HG02852 (cell line): ENCODE data around the gene GRIA3.
A peak's percentile ranks its signal among the peaks of the same experiment; 100 is the strongest.

Experiments used
- ATAC-seq: cut with Tn5 transposase; IDR thresholded peaks from one replicate; pipeline ENCODE4 v1.9.1; 2021; ENCODE audit warnings: mild to moderate bottlenecking, moderate library complexity; ENCODE audit not compliant: unreplicated experiment

Gene GRIA3

DNA sequence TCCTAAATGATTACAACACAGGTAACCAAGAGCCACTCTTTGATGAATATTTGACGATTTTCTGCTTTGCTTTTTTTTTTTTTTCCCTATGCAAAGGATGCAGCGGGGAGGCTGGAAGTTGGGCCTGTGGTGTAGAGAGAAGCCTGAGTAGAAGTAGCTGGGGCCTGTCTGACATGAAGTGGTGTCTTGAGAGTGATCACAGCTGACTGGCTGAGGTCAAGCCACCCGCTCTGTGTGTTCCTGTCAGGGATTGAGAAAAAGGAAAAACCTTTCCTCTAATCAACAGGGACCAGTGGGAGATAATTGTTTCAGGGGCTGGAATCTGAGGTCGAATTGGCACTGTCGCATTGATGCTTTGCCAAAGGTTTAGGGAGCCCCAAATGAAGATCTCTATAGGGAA is 258.7 kb downstream of the GRIA3 start:
- no peak for ATAC-seq

DNA sequence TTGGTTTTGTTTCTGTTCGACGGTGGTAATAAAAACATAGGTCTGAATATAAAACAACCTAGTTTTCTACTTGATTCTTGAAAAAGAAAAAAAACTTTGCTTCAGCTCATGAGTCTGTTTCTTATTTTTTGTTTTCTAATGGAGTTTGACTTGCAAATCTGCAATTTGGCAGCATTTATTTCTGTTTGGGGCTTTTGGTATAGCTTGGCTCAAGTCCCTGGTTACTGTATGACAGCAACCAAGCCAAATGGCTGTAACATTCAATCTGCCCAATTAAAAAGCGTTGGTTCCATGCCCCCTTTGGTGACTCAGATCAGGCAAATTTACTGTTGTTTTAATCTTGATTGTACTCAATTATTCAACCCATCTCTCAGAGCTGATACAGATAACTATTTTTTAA is 263.4 kb downstream of the GRIA3 start:
- no peak for ATAC-seq

DNA sequence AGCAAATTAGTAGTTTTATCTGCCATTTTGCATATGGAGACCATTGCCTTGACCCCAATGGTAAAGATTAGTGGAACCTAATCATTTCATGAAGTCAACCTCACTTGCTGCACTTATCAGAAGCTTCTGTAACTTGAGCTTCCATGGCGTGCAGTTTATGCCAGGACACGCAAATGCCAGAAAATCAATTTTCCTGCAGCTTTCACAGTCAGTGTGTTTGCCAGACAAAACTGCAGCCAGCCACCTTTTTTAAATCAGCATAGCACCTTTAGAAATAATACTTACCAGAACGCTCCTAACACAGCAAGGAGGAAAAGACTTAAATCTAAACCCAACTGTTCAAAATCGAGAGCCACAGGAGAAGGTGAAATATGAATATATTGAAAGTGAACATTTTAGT is 265.3 kb downstream of the GRIA3 start:
- no peak for ATAC-seq

DNA sequence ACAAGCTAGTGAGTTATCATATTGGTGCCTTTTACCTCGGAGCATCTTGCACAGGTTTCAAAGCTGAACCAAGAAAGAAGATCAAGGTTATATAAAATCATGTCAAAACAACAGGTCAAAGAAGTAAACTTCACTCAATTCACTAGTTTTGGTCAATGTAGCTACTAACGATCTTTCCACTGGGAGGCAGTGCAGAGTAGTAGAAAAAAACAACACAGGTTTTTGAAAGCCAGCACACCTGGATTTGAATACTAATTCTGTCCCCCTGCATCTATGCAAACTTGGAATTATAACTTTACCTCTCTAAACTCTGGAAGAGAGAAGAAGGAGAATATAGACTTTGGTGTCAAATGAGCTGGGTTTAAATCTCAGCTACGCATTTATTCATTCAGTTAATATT is 266.1 kb downstream of the GRIA3 start:
- no peak for ATAC-seq

DNA sequence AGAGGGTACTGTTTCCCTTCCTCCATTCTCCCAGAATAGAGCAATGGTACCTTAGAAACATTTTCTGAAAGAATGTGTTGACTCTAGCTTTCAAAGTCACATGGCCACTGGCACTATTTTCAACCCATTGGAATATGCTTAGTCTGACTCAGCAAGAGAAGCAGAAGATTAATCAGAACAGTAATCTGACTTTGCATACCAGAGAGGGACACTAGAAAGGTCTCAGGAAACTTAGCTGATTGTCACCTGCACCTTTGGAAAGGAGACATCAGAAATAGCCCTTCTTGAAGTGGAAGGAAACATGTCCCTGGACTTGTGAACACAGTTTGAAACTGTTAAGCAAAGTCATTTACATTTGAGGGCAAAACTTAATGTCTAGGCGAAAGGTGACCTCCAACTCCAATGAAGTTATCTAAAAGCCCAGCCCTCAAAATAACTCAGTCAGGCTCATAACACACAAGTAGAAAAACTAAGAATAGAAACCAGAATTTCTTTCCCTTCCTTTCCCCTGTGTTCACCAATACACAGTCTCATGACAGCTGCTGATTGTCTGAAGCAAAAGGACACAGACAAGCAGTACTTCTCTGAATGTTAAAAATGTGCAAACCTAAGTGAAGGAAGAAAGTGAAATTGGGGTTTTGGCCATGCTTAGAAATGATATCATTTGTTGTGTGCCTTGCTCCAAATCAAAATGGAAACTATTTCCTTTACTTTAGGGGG is 270.8 kb downstream of the GRIA3 start:
- peak; percentile 69 for ATAC-seq

DNA sequence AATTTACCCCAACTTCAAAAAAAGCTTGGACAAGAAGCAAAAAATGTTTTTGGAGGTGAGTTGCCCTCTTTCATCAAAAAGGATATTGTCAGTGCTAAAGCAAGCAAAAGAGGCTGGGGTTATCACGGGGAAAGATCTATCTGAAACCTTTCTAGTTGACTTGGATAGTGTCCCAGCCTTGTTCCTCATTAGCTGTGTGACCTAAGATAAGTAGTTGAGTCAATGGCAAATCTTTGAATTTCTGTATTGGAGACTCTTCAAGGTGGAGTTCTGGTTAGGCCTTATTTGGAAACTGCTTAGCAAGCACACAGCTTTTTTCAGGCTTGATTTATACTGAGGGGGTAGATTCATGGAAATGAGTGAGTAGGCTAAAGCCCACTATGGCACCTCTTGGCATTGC is 271.6 kb downstream of the GRIA3 start:
- ATAC-seq: no peak

DNA sequence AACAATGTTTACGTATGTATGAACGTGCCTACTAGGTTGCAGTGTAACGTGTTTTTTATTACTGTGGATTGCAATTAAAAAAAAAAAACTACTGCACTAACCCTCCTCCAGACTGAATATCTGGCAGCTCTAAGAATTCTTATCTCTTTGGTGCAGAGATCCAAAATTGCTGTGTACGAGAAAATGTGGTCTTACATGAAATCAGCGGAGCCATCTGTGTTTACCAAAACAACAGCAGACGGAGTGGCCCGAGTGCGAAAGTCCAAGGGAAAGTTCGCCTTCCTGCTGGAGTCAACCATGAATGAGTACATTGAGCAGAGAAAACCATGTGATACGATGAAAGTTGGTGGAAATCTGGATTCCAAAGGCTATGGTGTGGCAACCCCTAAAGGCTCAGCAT is 280.6 kb downstream of the GRIA3 start:
- no peak for ATAC-seq

DNA sequence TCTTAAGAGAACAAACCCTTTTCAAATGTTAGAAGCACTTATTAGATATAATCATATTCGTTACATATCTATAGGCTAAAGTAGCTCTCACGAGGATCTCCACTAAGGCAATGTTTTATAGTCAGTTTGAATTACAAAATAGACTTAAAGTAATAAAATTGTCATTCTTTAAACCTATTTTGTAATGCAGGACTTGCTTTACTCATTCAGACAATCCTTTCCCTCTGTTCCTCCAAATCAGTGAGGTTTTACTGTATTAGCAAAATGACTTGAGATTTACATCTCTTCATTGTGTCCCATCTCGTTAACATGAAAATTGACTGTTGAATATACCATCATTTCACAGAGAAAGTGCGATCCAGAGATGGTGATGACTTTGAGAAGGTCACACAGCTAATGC is 284.4 kb downstream of the GRIA3 start:
- ATAC-seq: no peak

DNA sequence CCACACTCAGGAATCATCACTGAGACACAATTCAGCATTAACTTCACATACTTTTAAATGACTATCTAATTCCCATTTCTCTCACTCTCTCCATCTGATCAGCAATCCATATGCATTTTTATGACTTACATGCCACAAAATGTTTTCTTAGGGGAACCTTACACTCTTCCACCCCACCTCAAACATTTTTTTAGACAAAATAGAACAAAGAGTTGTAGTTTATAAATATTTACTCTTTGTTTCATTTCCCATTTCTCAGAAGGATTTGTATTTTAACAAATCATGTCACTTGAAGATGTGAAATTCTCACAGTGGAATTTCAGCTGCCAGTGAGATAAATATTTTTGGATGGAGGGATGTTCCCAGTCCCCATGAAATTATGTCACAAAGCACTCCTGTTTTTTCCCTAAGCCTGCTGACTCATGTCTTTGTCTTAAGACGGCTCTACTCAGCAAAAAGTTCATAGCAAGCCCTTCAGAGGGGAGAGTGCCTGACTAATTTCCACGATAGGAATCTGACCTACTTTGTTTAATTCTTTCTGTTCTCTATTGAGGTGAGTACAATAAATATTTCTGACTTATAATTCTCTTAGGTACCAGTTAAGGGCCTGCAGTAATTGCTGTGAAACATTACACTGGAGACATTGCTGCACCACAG is 291.1 kb downstream of the GRIA3 start:
- ATAC-seq: no peak

DNA sequence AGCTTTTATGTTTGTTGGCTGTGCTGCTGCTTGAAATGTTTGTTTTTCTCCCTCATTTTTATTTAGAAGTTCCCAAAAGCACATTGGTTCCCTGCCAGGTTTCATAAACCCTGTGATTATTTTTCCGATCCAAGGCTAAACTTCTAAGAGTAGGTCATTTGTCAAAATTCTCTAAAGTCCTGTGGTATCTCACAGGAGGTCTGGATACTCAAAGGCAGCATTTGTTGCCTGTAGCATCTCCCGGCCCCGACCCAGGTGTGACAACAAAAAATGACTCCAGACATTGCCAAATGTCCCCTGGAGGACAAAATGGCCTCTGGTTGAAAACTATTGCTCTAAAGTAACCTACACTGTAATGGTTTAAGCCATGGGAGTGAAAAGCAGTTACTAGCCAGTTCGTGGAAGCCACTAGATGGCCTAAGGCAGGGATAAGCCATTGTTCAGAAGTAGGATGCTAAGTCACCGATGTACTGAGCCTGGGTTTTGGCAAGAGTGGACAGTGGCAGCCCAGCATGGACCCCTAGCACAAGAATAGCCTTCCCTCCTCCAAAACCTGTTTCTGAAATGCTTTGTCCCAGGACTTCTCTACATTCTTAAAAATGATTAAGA is 292.6 kb downstream of the GRIA3 start:
- no peak for ATAC-seq

DNA sequence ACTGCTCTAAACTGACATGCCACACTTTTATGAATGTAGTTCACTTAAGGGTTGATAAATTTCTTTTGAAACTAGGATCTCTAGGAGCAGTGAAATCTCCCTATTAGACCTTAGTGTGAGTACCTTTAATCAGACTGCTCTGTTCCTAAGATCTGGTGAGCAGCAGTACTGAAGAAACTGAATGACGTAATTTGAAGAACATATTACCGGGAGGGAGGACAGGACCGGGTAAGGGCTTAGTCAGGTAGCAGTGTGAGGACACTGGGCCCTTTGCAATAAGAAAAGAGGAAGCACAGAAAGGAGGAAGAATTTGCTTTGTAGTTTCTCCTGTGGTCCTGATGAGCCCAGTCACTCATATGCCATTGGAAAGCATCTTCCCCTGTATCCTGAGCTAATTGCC is 293.6 kb downstream of the GRIA3 start:
- no peak for ATAC-seq

DNA sequence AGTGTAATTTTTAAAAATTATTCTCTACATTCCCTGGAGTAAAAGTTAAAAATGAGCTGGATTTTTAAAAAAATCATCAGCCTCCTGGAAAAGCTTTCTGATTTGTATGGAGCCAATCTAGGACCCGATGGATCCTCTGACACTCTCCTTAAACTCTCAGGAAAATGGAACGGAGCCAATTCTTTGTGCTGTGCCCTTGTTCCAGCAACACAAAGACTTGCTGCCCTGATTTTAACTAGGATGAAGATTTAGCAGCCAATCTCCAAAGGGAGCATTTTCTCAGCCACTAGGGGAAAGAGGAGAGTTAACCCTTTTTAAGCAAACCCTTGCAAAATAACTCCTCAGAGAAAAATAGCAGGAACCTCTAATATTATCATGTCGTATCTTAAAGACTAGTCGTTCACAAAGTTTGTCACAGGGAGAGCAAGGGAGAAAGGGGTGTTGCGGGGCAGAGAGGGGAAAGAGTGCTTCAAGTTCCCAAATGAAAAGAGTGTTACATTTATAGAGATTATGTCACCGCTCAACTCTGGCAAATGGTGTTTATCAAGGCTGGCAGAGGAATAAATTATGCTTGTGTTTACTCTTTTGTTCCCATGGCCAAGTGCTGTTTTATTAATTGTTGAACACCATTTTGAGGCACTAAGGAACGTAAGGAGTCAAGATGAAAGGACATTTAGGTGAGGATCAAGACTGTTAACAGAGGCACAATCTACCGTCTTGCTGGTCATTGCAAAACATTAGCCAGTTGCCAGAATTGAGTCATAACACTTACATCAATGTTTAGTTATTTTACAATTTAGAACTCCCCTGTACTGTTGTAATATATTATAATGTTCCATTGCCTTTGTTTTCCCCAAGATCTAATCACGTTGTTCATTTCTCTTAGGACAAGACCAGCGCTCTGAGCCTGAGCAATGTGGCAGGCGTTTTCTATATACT is 298.1 kb downstream of the GRIA3 start:
- no peak for ATAC-seq

DNA sequence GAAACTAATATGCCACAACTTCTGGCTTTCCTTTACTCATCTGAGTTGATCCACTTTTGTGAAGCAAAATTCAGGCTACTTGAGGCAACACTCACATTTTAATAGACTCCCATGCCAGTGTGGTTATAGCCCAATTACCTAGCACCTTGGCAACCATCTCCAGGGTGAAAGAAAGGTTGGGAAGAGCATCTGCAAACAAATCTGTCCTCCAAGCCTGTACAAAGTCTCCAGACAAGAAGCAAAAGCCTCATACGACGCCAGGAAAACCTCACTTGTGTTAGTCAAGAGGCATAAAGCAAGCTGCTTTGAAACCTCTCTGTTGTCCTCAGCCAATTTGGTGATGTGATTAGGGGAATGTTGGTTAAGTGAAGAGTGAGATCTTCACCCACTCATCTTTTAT is 302.2 kb downstream of the GRIA3 start:
- ATAC-seq: no peak

DNA sequence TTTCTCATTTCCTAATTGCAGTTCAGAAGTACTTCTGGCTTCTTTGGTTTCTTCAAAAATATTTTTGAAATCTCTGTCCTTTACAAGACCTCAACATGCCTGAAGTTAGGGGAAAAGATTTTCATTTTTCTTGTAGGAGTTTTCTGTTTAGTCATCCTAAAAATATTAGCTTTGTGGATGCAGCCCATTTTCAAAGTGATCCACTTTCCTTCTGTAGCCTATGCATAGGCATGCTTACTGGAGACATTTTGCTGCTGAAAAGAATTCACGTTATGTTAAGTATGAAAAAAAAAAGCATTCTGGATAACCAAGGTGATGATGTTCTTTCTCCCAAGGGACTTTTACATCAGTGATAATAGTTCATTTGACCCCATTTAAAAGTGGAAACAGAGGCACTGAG is 303.2 kb downstream of the GRIA3 start:
- no peak for ATAC-seq

DNA sequence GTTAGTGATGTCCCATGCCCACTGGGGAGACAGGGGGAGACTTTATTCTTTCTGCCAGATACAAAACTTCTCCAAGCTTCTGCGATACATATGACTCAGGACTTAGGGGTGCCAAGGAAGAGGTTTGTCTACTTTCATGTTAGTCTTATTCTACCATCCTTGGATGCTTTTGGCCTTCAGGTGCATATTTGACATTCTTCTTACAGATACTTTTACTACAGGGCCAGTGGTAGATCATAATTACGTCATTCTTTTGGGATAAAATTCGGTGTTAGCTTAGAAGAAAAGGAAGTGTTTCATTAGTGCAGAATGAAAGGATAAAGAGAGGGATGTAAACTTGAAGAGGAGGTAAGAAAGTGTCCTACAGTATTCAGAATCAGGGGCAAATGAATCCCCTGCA is 303.6 kb downstream of the GRIA3 start:
- ATAC-seq: no peak

DNA sequence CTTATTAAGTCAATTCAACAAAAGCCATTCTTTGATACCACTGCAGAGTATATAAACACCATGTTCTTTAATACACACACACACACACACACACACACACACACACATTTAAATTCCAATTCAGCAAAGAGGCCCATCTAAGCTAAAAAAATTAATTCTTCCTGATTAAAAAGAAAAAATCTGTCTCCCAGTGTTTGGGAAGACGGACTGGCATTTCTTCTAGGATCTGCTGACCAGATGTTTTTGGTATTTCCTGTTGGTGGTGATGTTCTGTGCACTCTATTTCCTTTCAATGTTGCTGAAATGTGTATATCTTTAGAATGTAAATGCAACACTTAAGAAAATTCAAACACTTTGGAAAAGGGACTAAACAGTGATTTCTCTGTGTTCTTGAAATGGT is 304.9 kb downstream of the GRIA3 start:
- no peak for ATAC-seq

DNA sequence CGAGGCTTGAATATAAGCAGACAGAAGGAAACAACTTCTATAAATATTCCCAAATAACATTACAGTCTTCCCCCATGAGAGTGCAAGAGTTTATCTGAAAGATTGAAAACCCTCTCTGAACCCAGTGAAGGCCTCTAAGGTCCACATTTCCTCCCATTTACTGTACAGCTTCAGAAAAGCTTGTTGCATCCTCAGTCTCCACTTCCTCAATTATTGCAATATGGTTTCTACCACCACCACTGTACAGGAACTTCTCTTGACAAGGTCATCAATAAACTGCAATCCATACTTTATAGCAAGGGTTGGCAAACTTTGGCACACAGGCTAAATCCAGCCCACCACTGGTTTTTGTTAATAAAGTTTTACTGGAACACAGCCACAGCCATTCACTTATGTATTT is 309.8 kb downstream of the GRIA3 start:
- no peak for ATAC-seq

DNA sequence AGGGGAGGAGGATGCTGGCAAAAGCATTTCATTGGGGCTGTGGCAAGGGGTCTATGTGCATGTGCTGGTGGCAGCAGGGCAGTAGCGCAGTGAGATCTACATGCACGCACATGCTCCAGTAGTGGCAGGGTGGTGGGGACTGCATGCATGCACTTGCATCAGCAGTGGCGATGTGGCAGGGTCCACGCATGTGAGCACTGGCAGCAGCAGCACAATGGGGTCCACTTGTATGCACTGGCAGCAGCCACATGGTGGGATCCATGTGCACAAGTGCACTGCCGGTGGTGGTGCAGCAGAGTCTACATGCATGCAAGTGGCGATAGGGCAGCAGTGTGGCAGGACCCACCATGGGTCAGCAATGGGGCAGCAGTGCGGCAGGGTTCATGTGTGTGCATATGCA is 315.7 kb downstream of the GRIA3 start:
- ATAC-seq: no peak

DNA sequence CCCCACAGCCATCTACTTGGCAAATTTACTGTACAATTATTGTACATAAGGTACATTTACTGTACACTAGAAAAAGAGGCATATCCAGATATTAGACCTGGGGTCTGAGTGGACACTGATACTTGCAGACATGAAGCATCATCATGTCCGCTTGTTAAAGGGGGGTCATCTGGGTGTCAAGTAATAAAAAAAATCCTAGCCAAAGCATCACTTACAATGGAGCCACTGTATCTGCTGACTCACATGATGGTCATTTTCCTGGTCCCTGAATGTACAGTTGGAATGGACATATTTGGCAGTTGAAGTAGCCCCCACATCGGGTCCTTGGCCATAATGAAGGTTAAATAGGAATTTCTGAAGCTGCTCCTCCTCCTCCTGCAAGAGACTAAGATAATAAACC is 320.0 kb downstream of the GRIA3 start:
- ATAC-seq: no peak

DNA sequence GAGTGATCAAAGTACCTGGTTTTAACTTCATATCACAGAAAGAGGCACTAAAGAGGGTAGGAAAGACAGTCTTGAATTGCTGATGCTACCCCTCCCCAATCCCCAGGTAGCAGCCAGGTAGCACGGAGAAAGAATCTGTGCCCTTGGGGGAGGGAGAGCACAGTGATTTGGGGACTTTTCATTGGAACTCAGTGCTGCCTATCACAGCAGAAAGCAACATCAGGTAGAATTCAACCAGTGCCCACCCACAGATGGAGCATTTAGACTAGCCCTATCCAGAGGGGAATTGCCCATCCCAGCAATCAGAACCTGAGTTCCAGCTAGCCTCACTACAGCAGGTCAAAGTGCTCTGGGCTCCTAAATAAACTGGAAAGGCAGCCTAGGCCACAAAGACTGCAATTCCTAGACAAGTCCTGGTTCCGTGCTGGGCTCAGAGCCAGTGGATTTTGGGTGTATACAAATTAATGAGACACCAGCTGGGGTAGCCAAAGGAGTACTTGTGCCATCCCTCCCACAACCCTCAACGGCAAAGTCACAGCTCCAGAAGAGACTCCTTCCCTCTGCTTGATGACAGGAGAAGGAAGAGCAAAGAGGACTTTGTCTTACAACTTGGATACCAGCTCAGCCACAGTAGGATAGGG is 320.7 kb downstream of the GRIA3 start:
- no peak for ATAC-seq
